GM10847 (cell line): ENCODE data around the gene ASB15.

Experiments used
- POLR2A ChIP-seq: IDR thresholded peaks from 2 replicates; pipeline ENCODE4 v1.6.1; 2011; ENCODE audit not compliant: insufficient read length; ENCODE audit errors: extremely low read depth

Gene ASB15

DNA sequence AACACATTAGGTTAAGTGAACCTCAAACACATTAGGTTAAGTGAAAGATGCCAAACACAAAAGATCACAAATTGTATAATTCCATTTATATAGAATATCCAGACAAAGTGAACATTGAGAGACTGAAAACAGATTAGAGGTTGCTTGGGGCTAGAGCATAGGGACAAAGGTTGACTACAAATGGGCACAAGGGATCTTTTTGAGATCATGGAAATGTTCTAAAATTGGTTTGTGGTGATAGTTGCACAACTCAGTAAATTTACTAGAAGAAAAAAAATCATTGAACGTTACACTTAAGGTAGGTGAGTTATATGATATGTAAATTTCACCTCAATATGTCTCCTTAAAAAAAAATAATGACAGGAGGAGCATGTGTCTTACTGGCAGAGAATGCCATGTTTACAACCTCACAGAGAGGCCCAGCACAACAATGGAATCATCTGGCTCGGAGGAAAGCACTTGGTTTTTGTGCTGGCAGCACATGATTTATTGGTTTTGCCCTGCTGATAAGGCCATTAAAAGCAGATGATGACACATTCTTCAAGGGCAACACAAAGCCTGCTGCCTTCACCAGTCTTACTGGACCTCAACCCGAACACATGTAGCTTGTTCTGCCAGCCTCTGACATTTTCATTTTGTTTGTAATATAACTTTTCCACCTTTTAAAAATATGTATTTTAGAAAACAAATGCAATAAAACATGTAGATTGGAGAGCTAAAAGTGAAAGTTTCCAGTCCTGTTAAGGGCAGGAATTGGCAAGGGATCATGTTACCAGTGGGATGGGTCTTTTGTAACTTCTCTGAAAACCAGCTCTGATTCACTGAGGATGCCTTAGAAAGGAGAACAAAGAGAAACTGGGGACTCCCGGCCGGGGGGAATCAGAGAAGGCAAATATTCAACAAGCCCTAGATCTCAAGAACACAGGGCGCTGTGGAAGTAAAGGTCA lies 42.1 kb downstream of the ASB15 start:
- TF ChIP-seq POLR2A, result no peak

DNA sequence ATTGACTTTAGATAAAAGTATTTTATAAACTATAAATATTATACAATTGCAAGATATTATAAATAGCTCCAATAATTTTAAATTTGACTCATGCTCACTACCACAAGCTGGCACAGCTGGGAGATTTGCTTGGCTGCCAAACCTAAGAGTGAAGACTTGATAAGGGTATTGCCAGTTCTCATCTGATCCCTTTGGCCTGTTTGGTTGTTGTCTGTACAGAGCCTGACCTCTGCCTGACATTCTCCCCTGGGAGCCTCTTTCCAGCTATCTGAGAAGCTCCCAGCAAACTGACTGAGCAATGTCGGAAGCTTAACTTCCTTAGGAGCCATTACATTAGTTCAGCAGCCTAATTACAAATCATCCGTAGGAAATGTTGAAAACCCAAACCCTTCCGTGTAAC lies 43.9 kb downstream of the ASB15 start:
- no peak for TF ChIP-seq POLR2A

DNA sequence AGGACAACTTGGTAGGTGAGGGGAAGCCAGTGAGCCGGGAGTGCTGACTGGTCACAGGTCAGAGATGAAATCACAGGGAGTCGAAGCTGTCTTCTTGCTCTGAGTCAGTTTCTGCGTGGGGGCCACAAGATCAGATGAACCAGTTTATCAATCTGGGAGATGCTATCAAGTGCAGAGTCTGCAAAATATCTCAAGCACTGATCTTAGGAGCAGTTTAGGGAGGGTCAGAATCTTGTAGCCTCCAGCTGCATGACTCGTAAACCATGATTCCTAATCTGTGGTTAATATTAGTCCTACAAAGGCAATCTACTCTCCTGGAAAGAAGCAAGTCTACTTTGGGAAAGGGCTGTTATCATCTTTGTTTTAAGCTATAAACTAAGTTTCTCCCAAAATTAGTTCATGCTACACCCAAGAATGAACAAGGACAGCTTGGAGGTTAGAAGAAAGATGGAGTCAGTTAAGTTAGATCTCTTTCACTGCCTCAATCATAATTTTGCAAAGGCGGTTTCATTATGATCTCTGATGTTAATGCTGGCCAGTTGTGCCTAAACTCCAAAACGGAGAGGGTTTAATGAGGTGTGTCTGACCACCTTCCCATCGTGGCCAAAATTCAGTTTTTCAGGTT lies 45.6 kb downstream of the ASB15 start:
- no peak for TF ChIP-seq POLR2A

DNA sequence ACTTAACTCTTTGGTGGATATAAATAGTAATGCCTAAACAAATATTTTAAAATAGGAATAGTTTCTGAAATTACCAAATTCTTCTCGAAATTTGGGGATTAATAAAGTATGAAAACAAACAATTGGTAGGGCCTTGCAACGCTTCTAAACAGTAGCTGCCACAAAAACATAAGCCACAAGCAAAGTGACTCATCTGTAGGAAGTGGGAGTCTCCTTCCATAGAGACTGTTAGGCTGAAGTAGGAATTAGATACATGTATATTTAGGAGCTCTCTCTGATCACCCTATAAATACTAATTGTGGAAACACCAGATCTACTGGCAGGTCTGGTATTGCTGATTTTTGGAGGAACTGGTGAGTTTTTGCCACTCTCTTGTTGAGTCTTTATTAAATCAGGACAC lies 48.3 kb downstream of the ASB15 start:
- no peak for TF ChIP-seq POLR2A

DNA sequence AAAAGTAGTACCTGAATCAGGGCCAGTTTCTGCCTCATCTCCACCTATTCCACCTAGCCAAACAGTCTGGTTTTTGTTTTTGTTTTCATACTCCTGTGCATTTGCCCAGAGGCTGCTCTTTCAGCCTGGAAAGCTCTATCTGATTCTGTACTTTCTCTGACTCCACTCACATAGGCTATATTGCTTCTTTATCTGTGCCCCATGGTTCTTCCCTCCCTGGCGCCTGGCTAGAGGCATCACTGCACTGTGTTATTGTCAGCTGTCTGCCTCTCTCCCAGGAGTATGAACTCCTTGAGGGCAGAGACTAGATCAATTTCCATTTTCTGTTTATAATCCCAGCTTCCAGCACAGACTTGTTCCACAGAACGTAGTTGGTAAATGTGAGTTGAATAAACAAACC lies 49.0 kb downstream of the ASB15 start:
- no peak for TF ChIP-seq POLR2A

DNA sequence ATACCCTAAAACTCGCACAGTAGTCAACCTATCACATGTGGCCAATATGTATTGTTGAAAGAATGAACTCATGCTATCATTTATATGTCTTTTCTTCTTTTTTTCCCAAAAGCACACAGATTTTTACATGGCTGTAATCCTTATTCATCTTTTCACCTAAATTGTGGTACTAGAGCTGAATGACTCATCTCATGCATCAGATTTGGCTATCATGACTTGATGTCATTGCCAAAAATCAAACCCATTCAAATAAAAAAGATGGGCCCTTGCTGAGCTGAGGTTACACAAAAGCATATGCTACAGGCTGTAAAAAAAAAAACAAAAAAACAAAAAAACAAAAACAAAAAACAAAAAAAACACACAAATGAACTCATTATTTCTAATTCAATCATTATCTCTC lies 50.8 kb downstream of the ASB15 start:
- no peak for TF ChIP-seq POLR2A

DNA sequence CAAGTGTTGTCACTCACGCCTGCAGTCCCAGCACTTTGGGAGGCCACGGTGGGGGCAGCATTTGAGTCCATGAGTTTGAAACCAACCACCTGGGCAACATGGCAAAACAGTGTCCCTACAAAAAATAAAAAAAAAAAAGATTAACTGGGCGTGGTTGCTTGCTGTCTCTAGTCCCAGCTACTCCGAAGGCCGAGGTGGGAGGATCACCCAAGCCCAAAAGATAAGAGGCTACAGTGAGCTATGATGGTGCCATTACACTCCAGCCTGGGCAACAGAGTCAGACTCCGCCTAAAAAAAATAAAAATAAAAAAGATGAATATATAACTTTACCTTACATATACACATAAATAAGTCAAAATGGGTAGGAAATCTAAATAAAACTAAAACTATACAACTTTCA lies 51.5 kb downstream of the ASB15 start:
- no peak for TF ChIP-seq POLR2A

DNA sequence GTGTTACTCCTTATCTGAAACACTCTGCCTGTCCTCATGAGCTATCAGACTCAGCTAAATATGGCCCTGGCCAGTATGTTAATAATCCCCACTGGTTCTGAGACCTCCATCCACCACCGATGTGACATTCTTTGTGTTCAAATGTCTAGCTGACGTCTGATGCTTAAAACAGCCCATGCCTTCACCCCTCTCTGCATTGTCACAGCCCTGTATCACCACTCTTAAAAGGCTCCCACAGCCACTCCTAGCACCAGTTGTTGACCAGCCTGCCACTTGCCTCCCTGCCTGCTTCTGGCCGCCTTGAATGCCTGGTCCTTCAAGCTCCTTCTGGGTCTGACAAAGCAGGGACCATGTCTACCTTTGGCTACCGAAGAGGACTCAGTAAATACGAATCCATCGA lies 54.0 kb downstream of the ASB15 start, which contains the start of gene LMOD2:
Gene LMOD2 (plus strand): TSS at position 253 of the 400 bp plus-strand sequence. CDS start 98 bp downstream, at position 351.
- TF ChIP-seq POLR2A, result no peak

DNA sequence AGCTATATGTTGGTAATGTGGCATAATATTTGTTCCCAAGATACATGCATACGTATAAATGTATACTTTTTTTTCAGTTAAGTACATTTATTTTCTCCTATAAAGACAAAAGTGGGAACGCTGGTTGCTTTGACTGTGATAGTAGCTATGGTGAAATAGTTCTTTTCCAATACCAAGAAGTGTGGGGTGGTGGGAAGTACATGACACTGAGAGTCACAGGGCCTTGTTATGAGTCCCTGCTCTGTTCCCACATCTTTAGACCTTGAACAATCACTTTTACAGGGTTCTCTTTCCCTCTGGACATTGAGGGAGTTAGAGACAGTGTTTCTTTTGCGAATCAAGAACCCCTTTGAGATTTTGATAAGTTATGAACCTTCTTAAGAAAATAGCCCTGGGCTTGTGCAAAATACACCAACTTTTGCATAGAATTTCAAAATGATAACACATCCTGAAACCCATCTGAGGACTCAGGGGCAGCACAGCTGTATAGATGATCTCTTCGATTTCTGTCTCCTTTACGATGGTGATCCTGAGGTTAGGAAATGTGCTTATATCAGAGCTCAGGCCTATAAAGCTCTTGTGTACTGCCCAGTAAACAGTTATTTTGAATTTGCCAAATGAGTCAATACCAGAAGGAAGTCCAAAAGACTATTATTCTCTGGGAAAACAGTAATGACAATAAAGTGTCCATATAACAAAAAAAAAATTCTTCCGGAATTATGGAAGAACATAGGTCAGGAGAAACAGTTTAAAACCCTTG lies 55.1 kb downstream of the ASB15 start:
- no peak for TF ChIP-seq POLR2A

DNA sequence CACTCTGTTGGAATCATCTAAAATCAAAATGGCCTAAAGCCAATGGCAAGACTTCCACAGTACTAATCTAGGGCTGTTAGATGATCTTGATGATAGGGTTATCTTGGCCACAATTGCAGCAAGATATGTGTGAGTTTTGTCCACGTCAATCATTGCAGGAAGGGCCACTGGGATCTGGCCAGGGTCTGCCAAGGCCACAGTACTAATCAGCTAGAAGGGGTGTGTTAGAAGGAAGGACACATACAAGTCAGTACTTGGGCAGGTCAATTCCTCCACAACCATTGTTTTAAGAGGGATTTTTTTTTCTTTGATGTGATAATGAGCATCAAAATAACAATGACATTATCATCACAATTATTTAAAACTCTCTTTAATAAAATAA lies 55.7 kb downstream of the ASB15 start:
- TF ChIP-seq POLR2A, result no peak

DNA sequence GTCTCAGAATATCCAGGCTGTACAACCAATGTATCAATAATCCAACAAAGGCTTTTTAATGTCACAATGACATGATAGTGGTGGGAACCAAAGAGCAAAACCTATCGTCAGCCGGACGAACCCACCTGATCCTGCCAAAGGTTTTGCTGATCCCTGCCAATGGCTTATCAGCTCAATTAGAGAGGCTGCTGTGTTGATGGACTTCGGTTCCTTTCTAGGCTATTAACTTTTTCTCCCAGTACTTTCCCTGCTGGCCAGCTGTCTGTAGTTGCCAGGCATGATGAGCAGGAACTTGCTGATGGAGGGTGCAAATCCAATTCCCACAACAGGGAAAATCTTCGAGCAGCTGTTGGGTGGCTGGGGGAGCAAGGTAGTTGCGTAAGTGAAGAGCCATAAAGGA lies 56.4 kb downstream of the ASB15 start:
- no peak for TF ChIP-seq POLR2A

DNA sequence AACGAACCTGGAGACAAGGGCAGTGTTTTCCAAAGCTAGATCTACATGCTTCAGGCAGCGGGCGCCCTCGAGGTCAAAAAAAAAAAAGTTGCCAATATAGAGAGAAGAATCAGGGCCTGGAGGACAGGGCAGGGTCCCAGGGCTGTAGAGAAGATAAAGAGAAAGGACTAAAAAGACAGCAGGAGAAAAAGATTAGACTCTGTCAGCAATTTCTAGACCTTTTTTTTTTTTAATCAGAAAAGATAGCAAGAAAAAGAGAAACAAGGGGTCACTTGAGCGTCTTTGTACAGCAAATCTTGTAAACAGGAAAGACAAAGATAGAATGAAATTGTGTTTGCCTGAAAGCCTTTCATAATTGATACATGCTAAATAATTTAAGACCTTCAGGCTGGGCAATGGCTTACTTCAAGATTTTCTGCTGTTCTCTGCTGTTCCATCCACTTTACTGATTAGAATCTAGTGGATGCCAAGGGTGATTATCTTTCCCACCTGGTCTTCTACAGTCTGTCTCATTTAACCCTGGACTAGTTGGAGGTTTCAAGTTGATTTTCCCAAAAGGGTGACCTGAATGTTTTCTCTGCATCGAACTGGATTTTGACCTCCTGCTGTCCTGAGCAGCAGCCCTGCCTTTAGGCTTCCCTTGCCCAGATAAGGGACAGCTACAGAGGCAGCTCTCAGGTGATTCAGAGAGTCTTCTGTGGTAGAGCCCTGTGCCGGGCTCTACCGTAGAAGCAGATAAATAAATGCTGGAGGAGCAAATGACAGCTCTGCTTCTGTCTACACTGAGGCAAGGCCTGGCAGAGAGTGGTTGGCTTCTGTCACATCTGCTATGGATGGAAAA lies 59.1 kb downstream of the ASB15 start:
- TF ChIP-seq POLR2A, result no peak

DNA sequence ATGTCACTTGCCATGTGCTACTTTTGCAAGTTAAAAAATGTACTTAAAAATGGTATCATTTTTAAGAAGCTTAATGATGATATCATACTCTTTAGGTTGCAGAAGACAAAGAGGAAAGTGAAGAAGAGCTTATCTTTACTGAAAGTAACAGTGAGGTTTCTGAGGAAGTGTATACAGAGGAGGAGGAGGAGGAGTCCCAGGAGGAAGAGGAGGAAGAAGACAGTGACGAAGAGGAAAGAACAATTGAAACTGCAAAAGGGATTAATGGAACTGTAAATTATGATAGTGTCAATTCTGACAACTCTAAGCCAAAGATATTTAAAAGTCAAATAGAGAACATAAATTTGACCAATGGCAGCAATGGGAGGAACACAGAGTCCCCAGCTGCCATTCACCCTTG lies 60.1 kb downstream of the ASB15 start:
- no peak for TF ChIP-seq POLR2A

DNA sequence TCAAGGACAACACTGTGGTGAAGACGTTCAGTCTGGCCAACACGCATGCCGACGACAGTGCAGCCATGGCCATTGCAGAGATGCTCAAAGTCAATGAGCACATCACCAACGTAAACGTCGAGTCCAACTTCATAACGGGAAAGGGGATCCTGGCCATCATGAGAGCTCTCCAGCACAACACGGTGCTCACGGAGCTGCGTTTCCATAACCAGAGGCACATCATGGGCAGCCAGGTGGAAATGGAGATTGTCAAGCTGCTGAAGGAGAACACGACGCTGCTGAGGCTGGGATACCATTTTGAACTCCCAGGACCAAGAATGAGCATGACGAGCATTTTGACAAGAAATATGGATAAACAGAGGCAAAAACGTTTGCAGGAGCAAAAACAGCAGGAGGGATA lies 60.7 kb downstream of the ASB15 start:
- no peak for TF ChIP-seq POLR2A

DNA sequence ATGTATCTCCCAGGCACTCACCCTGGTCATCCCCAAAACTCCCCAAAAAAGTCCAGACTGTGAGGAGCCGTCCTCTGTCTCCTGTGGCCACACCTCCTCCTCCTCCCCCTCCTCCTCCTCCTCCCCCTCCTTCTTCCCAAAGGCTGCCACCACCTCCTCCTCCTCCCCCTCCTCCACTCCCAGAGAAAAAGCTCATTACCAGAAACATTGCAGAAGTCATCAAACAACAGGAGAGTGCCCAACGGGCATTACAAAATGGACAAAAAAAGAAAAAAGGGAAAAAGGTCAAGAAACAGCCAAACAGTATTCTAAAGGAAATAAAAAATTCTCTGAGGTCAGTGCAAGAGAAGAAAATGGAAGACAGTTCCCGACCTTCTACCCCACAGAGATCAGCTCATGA lies 61.1 kb downstream of the ASB15 start:
- TF ChIP-seq POLR2A, result no peak
